ENCODE results near the gene BIRC5.
"Not testable (repeated sequence)": the region's sequence is repeated elsewhere in the genome, so short reads cannot be mapped to it uniquely, and the experiment has no call there.

BIRC5 gene

DNA sequence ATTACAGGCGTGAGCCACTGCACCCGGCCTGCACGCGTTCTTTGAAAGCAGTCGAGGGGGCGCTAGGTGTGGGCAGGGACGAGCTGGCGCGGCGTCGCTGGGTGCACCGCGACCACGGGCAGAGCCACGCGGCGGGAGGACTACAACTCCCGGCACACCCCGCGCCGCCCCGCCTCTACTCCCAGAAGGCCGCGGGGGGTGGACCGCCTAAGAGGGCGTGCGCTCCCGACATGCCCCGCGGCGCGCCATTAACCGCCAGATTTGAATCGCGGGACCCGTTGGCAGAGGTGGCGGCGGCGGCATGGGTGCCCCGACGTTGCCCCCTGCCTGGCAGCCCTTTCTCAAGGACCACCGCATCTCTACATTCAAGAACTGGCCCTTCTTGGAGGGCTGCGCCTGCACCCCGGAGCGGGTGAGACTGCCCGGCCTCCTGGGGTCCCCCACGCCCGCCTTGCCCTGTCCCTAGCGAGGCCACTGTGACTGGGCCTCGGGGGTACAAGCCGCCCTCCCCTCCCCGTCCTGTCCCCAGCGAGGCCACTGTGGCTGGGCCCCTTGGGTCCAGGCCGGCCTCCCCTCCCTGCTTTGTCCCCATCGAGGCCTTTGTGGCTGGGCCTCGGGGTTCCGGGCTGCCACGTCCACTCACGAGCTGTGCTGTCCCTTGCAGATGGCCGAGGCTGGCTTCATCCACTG is at the start of gene BIRC5:
Gene BIRC5 (plus strand): TSS at position 238 of the 690 bp plus-strand sequence. CDS start 64 bp downstream, at position 302.
- DNase-seq = peak; percentile 83 to 93

DNA sequence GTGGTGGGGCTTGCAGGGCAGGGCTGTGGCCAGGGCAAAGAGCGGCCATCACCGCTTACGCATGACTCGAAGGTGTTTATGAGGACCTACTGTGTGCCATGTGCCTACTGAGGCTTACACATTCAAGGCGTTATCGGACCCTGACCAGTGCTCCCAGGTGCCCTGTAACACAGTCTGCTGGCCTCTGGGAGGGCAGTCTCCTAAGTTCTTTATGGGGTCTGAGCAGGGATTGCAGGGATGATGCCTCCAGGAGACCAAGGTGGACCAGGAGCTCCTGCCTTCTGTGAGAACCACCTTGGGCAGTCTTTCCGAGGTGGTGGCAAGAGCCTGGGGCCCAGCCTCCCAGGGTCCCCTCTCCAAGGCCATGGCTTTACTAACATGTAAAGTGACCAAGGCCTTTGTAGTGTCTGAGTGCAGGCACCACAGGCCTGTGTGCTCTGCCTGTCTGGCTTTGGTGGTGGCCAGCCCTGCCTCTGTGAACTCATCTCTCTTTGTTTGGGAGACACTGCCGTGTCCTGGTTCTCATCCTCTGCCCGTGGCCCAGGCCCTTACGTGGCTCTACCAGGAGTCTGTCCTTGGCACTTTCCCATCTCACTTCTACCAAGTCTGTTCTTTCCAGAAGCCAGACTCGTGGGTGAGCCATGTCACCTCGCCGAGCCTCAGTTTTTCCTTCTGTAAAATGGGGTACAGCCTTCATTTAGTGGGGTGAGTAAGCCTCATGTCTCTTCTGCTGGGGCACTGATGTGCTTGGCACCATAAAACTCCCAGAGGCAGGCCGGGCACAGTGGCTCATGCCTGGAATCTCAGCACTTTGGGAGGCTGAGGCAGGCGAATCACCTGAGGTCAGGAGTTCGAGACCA is 49.1 kb upstream of the BIRC5 start:
- no peak for DNase-seq

DNA sequence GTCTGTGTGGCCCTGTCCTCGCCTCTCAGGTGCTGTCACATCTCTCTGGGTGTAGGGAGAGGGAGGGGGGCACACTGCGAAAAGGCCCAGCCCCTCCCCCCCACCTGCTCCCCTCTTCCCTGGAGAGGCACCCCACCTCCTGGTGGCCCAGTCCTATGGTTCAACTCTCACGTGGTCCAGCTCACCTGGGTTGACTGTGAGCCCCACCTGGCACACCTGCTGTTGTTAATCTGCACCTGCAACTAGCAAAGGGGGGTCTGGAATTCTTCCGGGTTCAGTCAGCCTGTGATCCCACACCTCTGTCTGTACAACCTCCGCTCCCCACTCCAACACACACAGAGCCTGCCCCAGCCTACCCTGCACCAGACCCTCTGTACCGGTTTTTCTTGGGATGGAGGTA is 47.6 kb upstream of the BIRC5 start:
- DNase-seq = no peak

DNA sequence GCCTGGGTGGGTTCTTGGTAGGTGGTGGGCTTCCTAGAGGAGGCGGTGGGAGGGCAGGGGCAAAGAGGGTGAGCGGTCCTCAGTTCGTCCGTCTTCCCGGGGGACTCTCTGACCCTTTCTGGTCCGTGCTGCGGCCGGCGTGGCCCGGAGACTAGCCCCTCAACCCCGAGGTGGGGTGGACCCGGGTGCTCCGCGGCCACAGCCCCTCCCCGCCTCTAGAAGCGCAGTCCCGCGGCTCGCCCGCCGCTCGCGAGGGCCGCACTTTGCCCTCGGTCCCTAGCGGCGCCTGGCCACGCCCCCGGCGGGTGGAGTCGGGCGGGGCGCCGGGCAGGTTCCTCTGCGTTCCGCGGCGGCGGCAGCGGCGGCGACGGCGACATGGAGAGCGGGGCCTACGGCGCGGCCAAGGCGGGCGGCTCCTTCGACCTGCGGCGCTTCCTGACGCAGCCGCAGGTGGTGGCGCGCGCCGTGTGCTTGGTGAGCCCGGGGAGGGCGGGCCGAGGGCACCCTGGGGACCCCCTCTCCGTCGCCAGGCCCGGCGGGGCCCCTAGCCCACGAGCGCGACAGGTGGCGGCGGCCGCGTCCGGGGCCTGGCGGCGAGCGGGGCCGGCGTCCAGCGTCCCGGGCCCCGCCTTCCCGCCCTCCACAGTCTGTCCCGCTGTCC is 45.7 kb upstream of the BIRC5 start, which contains the start of gene SYNGR2:
Gene SYNGR2 (plus strand): TSS at position 340 of the 661 bp plus-strand sequence. CDS start 36 bp downstream, at position 376.
- DNase-seq = peak; percentile 81 to 89

DNA sequence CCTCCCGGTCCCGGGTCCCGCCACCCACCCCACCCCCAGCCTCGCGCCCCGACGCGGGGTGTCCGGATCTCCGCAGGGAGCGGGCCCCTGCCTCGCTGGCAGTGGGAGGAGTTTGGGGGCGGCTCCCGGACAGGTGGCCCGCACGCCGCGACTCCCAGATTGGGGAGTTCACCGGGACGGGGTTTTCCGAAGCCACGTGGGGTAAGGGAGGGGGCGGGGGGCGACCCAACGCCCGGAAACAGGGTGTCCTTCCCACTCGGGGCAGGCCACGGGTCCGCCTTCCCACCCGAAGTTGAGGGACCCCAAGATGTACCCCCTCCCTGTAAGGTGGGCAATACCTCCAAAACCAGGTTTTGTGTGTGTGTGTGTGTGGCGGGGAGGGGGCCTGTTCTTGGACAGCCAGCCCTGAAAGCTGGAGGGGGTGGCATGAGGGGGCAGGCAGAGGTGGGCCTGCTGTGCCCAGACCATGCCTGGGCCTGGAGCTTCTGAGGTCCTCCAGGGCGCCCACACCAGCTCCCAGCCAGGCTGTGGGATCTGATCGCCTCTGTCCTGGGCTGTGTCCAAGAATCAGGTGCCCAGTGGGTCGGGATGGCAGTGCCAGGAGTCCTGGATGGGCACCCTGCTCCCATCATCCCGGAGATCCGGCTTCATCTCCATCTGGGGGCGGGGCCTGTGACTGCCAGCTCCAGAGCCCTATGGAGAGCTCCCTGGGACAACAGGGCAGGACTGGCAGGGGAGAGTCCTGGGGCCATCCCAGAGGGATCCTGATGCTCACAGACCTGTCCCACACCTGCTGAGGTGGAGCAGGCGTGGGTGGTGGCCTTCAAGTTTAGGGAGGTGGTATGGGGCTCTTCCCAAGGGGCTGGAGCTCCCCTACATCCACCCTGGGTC is 44.9 kb upstream of the BIRC5 start:
- peak; percentile 64 to 66 for DNase-seq

DNA sequence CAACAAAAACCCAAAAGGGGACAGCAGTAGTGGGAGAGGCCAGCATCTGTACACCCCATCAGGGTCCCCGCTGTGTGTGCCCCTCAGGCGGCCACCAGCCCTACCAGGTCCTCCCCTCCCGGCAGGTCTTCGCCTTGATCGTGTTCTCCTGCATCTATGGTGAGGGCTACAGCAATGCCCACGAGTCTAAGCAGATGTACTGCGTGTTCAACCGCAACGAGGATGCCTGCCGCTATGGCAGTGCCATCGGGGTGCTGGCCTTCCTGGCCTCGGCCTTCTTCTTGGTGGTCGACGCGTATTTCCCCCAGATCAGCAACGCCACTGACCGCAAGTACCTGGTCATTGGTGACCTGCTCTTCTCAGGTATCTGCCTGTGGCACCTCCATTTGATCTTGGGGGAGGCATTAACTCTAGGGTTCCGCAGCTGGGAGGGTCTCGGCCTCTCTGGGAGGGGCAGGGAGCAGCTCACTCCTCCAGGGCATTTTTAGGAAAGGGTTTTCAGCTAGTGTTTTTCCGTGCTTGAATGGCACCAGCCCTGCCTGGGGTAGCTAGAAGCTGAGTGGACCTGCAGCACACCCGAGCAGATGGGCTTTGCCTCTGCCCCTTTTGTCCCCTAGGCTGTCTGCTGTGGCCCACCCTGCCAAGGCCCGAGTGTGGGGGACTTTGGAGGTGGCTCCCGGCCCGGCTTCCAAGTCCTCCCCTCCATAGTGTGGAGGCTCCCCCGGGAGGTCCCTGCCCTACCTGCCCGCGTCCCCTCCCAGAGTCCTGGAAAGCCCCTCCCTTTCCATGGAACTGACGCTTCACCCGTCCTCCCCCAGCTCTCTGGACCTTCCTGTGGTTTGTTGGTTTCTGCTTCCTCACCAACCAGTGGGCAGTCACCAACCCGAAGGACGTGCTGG is 43.1 kb upstream of the BIRC5 start:
- DNase-seq = no peak

DNA sequence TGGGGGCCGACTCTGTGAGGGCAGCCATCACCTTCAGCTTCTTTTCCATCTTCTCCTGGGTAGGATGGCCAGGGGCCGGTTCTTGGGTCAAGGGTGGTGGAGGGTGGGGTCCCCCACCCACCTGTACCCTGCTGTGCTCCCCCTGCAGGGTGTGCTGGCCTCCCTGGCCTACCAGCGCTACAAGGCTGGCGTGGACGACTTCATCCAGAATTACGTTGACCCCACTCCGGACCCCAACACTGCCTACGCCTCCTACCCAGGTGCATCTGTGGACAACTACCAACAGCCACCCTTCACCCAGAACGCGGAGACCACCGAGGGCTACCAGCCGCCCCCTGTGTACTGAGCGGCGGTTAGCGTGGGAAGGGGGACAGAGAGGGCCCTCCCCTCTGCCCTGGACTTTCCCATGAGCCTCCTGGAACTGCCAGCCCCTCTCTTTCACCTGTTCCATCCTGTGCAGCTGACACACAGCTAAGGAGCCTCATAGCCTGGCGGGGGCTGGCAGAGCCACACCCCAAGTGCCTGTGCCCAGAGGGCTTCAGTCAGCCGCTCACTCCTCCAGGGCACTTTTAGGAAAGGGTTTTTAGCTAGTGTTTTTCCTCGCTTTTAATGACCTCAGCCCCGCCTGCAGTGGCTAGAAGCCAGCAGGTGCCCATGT is 42.3 kb upstream of the BIRC5 start:
- not testable (repeated sequence) for DNase-seq

DNA sequence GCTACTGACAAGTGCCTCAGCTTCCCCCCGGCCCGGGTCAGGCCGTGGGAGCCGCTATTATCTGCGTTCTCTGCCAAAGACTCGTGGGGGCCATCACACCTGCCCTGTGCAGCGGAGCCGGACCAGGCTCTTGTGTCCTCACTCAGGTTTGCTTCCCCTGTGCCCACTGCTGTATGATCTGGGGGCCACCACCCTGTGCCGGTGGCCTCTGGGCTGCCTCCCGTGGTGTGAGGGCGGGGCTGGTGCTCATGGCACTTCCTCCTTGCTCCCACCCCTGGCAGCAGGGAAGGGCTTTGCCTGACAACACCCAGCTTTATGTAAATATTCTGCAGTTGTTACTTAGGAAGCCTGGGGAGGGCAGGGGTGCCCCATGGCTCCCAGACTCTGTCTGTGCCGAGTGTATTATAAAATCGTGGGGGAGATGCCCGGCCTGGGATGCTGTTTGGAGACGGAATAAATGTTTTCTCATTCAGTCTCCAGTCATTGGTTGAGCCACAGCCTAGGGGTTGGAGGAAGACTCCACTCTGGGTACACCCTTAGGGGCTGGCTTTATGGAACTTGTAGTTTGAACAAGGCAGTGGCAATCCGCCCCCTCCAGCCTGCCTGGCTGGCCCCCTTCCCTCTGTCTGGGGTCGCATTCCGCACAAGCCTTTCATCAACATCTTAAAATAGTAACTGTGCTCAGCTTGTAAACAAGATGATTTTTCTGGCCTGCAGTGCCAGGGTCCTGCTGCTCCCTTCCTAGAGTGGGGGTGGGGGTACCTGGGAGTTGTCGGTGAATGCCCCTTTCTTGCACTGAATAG is 41.6 kb upstream of the BIRC5 start:
- DNase-seq = no peak

DNA sequence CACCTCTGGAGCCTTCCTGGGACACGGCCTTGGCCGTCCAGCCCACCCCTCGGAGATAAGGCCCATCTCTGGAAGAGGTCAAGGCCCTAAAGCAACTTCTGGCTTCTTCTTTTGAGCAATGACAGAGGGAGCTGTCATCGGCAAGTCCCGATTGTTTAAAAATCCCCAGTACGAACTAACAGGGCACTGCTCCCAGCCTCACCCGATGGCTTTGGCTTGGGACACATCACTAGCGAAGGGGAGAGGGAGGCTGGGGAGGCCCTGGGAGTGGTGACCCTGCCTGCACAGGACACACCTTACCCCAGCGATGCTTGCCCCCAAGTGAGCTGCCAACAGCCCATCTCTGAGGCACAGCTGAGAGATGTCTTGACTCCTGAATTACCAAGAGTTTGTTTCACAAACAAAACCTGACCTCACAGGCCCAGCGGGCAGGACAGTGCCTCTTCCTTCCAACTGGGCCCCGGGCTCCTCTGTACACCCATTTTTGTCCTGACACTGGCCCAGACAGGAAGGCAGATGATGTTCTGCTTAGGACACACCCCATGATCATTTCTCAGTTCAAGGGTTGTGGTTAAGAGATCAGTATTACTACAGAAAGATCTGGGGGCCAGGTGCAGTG is 40.8 kb upstream of the BIRC5 start:
- no peak for DNase-seq

DNA sequence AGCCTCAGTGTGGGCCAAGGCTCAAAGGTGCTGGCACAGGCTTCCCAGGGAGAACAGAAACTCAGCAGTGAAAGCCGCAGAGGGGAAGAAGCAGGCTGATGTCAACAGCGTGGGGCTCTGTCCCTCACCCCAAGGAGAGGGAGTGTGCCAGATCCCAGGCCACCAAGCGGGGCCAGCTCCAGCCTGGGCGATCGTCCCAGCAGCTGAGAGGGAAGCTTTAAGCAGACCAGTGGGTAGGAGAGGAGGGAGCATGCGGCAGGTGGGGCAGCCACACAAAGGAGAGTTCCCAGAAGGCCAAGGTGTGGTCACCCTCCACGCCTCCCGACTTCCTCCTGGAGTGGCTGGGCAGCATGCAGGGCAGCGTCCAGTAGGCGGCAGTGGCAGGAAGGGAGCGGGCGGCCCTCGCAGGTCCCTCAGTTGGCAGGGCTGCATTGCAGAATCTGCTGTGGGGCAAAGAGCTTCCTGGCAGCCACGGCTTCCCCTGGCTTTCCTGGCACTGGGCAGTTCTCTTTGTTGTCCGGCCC is 39.6 kb upstream of the BIRC5 start:
- DNase-seq = no peak

DNA sequence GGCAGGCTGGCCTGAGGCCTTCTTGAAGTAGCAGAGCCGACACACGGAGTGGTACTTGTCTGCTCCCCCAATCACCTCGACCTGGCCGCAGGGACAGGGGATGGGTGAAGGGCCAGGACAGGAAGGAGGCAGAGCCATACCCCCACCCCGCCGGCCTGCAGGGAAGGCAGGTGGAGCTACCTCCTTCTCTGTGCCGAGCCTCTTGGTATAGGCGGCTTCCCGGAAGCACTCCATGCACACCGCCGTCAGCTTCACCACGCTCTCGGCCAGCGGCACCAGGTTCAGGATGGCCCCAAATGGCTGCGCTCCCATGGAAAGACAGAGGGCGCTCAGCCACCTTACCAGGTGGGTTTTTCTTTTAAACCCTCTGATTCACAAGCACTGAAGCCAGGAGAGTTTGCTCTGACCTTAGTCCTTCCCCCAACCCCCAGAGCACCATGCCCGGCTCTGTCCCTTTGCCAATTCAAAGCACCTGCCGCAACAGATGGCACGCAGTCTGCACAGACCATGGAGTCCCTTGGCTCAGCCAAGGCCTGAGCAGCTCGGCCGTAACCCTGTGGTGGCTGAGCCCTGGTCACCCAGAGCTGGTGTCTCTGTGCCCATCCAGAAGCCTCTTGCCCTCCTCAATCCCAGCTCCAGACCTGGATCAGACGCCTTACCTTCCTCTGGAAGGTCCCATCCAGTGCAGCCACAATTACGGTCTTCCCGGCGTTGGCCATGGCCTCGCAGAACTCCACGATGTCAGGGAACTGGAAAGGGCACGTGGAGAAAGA is 39.0 kb upstream of the BIRC5 start:
- DNase-seq = no peak

DNA sequence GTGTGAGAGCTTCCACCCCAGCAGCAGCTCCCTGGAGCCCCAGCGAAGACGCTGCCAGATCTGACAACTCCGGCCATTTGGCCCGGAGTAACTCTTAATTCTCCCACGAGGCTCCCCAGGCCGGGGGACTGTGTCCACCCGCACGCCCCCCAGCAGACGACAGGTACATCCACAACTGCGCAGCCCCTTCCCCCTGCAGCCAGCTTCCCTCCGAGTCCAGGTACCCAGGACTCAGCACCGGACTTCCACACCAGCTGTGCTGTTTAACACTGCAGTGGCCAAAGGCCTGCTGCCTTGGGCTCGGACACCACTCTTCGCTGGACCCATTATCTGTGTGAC is 38.4 kb upstream of the BIRC5 start:
- DNase-seq = no peak

DNA sequence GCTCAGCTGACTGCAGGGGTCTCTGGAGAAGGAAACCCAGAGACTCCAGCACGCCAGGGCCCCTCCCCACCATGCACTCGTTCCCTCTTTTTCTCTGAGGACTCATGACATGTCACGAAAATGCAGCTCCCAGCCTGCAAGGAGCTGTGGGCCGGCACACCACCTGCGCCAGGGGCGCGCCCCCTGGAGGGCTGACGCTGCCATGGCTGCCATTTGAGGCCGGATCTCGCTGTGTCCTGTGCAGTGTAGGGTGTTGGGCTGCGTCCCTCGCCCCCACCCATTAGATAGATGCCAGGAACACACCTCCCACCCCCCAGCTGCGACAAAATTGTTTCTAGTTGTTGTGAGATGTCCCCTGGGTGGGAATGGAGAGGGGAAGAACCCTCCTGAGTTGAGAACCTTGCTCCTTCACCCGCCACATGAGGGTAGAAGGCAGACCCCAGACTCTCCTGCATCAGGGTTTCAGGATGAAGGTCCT is 37.5 kb upstream of the BIRC5 start:
- DNase-seq = peak; percentile 71 to 79

DNA sequence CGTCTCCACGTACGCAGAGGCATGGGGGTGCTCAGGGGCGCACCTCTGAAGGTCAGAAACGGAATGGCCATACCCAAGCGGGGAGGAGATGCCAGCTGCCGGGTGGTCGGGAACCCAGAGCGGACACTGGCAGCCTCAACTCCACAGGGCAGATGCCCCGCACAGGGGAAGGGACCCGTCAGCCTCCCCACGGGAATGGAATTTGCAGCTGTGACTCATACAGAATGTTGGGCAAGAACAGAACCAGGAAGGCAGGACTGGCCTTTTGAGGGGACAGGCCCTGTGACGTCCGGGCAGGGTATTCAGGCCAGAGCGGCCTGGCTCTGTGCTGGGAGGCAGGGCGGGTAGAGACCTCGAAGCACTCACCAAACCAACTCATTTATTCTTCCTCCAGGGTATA is 34.7 kb upstream of the BIRC5 start:
- DNase-seq = no peak

DNA sequence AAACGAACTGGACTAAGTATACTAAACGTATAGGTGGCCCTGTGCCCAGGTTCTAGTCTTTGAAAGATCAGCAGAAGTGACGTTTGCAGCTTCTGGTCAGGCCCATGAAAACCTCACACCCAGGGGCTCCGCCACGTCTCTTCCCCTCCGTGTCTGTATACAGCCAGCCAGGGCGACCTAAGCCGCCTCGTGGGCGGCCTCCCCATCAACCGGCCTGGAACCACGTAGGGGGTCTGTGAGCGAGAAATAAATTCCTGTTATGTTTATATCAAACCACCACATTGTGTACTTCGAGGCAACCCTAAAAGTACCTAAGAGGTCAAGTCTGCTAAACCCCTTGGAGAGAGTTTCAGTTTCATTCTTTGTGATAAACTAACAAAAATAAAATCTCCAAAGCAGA is 34.0 kb upstream of the BIRC5 start:
- DNase-seq = no peak

DNA sequence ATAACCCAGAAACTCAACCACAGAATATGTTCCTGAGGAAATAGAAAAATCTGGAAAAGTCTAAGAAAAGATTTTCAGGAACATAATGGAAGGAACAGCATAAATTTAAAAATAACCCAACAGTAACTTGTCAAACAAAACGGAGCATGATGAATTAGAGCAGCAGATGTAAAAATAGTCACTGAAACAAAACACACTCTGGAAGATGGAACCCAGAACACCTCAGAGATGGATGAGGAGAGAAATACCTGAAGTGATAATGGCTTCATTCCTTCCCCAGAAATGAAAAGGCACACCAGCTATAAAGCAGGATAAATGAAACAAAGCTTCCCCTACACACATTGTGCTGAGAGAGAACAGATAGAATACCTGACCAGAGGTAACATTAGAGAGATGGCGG is 33.5 kb upstream of the BIRC5 start:
- DNase-seq = no peak

DNA sequence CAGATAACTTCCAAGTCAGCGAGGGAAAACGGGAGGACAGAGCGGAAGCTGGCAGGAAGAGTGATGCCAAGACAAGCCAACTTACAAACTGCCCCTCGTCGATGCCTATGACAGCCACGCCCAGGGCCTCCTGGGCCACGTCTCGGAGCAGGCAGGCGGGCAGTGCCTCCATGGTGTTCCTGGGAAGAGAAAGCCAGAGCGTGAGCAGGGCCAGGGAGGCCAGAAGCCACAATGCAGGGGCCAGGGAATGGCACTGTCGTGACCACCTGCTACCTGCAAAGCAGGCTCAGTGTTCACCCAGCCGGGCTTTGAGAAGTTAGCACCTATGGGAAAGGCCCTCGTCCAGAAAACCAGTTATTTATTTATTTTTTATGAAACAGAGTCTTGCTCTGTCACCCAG is 31.5 kb upstream of the BIRC5 start:
- DNase-seq = no peak

DNA sequence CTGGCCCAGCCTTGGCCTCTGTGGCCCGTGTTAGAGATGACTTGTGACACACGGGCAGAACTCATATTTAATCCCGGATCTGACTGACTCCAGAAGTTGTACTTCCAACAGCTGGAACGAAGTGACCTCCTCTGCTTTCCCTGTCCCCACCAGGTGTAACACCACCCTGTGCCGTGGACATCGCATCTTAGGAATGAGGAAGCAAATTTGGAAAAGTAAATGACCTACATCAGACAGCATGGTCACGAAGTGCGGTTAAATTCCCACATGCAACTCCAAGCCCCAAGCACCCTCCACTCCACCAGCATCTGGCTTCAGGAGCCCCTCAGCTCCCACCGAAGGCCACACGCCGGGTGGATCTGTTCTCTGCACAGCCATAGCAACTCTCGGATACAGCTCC is 30.1 kb upstream of the BIRC5 start:
- DNase-seq = no peak
